Stimulated activated CD4-positive, alpha-beta T cell treated with anti-CD3 and anti-CD28 coated beads, Interleukin-12 subunit alpha, Interleukin-12 subunit beta, amount 100 ng/mL, for 48 hours (primary cell): Measurements from ENCODE around the gene MRNIP.
A peak's percentile ranks its signal among the peaks of the same experiment; 100 is the strongest.
"Not testable (repeated sequence)": the region's sequence is repeated elsewhere in the genome, so short reads cannot be mapped to it uniquely, and the experiment has no call there.

Source experiments
- DNase-seq, 3 donors: peaks; one replicate each; pipeline ENCODE4 v3.0.0-alpha.2; 2020; ENCODE audit warnings: low read depth in 2 of 3, low spot score in 1 of 3

The MRNIP gene

DNA sequence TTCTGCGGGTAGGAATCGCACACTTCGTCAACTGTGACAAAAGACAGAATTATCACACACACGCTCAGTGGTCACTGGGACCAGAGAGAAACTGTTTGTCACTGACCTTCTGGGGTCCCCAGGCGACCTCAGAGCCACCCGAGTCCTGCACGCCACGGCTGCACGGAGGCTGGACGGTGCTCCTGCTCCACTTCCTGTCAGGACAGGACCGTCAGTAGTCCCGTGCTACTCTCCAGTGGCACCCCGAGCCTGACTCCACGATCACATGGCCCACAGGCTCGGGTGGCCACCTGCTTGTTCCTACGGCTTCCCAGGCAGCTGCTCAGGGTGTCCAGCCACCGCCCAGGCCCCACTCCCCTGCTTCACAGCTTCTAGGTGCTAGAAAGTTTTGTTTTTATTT, 17.9 kb downstream of the MRNIP start:
- DNase-seq, result no peak

DNA sequence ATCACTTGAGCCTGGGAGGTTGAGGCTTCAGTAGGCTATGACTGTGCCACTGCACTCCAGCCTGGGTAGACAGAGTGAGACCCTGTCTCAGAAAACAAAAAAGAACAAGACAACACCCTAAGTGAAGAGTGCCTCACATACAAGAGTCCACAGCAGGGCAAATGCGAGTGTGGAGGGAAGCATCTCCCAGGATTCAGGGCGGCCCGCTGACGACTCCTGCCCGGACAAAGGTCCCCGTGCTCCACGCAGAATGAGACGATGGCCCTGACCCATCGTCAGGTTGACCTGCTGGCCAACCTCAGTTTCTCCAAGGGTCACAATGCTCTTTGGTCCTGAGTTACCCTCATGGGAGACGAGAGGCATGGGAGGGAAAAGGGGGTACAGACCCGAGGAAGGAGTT, 18.3 kb downstream of the MRNIP start:
- no peak for DNase-seq

DNA sequence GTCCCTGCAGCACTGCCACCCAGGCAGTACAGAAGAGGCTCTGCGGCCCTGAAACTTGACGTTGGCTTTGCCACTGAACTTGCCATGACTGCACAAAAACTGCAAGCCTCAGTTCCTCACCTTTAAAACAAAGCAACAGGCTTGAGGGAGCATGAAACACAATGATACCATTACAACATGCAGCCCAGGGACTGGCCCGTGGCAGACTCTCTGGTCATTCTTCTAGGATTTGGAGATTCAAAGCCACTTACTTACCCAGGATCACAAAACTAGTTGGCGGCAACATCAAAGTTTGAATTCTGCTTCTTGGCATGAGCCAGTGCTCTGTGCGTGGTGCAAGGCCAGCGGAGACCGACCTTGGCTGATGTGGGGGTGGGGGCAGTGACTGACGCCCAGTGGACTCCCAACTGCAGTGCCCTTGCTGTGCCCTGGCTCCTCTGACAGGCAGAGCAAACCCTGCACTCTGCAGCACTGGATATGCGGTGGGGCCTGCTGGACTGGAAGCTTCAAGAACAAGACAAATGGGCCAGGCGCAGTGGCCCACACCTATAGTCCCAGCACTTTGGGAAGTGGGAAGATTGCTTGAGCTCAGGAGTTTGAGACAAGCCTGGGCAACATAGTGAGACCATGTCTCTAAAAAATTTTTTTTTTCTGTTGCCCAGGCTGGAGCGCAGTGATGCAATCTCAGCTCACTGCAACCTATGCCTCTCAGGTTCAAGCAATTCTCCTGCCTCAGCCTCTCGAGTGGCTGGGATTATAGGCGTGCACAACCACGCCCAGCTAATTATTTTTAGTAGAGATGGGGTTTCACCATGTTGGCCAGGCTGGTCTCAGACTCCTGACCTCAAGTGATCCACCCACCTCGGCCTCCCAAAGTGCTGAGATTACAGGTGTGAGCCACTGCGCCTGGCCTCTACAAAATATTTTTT, 19.0 kb downstream of the MRNIP start:
- no peak for DNase-seq

DNA sequence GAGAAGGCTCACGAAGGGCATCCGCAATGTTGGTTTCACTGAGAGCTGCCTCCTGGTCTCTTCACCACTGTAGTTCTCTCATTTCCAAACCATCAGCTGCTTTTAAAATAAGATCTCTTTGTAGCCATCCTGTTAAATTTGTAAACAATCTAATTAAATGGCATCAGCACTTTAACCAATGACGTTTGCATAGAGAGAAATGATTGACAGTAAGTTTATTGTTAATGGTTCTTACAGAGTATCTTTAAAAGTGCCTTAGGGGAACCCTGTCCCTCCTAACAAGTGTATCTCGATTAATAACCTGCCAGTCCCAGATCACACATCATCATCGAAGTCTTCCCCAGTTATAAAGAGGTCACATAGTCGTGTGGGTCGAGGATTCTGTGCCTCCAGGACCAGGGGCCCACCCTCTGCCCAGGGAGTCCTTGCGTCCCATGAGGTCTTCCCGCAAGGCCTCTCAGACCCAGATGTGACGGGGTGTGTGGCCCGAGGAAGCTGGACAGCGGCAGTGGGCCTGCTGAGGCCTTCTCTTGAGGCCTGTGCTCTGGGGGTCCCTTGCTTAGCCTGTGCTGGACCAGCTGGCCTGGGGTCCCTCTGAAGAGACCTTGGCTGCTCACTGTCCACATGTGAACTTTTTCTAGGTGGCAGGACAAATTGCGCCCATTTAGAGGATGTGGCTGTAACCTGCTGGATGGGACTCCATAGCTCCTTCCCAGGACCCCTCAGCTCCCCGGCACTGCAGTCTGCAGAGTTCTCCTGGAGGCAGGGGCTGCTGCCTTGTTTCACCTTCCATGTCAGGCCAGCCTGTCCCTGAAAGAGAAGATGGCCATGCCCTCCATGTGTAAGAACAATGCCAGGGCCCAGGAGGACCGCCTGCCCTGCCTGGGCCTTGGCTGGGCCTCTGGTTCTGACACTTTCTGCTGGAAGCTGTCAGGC, 21.3 kb downstream of the MRNIP start:
- DNase-seq, result no peak

DNA sequence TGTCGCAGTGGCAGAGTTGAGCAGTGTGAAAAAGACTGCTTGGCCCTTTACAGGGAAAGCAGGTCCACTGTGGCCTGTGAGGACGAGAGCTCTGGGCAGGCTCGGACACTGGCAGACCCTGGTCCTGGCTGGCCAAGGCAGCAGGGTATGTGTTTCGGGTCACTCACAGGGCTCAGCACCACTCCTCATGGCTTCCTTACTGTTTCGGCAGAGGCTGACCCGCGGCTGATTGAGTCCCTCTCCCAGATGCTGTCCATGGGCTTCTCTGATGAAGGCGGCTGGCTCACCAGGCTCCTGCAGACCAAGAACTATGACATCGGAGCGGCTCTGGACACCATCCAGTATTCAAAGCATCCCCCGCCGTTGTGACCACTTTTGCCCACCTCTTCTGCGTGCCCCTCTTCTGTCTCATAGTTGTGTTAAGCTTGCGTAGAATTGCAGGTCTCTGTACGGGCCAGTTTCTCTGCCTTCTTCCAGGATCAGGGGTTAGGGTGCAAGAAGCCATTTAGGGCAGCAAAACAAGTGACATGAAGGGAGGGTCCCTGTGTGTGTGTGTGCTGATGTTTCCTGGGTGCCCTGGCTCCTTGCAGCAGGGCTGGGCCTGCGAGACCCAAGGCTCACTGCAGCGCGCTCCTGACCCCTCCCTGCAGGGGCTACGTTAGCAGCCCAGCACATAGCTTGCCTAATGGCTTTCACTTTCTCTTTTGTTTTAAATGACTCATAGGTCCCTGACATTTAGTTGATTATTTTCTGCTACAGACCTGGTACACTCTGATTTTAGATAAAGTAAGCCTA, 22.2 kb downstream of the MRNIP start:
- DNase-seq, result peak in 1 of 3 donors; percentile 20

DNA sequence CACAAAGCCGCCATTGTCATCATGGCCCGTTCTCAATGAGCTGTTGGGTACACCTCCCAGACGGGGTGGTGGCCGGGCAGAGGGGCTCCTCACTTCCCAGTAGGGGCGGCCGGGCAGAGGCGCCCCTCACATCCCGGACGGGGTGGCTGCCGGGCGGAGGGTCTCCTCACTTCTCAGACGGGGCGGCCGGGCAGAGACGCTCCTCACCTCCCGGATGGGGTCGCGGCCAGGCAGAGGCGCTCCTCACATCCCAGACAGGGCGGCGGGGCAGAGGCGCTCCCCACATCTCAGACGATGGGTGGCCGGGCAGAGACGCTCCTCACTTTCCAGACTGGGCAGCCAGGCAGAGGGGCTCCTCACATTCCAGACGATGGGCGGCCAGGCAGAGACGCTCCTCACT, 23.7 kb downstream of the MRNIP start:
- DNase-seq, result not testable (repeated sequence)

DNA sequence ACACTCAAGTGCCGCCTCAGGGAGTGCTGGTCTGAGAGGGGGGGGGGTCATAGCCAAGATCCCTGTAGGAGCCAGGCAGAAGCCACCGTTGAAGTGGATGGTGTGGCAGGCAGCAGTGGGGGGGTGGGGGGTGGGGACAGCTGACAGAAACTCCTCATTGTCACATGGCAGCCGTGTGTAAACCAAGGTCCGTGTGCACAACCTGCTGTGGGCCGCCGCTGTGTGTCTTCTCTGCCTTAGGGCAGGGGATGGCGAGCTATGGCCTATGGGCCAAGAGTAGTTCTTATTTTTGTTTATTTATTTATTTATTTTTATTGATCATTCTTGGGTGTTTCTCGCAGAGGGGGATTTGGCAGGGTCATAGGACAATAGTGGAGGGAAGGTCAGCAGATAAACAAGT, 24.5 kb downstream of the MRNIP start:
- no peak for DNase-seq

DNA sequence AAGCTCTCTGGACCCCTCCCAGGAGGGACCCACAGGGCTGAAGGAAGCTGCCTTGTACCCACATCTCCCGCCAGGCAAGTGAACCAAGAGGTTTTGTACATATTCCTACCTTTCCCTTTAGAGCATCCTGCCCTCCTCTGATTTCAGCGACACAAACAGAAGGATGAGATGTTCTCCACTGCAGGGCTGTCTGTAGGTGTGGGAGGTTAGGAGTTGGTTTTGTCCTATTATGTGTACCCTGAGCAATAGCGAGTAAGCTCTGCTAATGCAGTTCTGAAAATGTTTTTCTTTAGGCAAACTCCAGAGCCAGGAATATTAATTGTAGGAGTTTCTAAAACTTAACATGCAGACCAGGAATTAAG, 24.9 kb downstream of the MRNIP start:
- DNase-seq, result no peak

DNA sequence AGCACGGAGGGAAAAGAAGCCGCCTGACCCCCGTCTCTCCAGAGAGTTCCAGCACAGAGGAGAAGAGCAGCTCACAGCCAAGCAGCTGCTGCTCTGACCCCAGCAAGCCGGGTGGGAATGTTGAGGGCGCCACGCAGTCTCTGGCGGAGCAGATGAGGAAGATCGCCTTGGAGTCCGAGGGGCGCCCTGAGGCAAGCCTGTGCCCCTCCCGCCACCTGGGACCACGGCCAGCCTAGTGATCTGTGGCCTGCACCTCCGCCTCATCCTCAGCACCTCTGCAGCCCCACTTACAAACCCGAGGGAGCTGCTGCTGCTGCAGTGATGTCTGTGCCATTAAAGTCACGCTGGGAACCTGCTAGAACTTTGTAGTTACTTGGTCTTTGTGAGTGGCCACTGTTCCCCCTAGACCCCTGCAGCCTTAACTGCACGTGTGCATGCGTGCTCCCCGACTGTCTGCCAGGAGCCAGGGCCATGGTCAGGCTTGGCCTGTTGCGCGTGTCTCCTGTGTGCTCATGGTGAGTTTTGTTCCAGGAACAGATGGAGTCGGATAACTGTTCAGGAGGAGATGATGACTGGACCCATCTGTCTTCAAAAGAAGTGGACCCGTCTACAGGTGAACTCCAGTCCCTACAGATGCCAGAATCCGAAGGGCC, 25.4 kb downstream of the MRNIP start:
- no peak for DNase-seq

DNA sequence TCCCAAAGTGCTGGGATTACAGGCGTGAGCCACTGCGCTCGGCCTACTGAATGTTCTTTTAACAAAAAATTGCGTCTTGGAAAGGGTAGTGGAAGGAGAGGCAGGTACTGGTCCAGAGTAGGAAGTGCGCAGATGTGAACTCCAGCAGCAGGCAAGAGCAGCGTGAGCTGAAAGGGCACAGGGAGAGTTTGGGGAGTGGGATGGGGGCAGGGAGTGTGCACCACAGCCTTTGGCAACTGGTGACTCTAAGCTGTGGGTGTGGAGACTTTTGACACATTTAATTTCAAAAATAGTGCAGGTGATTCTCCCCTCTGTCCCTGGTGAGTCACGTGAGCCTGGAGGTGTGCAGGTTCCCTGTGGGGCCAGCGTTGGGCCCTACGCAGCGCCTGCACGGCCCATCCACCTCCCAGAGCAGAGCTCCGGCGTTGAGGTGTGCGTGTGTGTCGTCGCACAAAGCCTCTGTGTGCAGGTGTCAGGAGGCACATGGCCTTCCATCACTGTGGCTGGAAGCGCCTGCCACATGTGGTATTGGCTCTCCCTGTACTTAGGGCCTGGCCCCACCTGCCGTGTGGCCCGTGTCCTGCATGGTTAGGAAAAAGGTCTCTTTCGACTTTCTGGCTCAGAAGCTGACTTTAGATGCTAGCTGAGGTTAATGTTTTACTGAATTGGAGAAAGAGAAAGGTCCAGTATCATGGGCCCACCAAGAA, 26.4 kb downstream of the MRNIP start:
- DNase-seq, result no peak

DNA sequence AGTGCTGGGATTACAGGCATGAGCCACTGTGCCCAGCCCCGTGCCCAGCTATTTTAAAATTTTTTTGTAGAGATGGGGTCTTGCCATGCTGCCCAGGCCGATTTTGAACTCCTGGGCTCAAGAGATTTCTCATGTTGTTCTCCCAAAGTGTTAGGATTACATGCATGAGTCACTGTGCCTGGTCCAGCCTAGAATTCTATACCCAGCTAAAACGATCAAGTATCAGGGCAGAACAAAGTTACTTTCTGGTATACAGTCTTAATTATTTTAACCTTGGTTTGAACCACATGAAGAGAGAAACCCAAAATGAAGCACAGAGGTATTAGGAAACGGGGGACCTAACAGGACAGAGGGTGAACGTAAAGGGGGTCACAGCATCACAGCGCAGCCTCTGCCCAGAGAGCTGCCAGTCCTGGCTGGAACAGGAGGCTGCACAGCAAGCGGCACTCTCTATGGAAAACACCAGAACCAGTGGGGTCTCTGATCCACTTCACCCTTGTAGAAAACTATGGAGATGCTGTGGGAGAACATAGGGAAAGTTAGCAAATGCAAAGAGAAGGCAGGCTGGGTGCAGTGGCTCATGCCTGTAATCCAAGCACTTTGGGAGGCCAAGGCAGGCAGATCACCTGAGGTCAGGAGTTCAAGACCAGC, 27.7 kb downstream of the MRNIP start:
- DNase-seq, result no peak

DNA sequence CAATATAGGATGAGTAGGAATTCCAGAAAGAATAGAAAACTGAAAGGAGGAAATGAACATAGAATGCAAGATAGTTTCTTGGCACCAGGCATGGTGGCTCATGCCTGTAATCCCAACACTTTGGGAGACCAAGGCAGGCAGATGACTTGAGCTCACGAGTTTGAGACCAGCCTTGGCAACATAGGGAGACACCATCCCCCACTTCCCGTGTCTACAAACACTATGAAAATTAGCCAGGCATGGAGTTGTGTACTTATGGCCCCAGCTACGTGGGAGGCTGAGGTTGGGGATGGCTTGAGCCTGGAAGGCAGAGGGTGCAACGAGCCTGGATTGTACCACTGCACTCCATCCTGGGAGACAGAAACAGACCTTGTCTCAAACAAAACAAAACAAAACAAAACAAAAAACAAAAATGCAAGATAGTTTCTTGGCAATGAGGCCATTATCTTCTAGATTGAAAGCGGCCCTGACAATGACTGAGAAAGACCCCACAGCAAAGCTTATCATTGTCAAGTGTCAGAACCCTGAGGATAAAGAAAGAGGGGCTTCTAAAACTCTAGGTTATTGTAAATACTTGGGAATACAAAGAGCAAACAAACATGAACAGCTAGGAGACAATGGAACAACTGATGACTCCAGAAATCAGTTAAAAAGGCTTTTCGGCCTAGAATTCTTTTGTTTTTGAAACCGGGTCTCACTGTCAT, 28.7 kb downstream of the MRNIP start:
- no peak for DNase-seq

DNA sequence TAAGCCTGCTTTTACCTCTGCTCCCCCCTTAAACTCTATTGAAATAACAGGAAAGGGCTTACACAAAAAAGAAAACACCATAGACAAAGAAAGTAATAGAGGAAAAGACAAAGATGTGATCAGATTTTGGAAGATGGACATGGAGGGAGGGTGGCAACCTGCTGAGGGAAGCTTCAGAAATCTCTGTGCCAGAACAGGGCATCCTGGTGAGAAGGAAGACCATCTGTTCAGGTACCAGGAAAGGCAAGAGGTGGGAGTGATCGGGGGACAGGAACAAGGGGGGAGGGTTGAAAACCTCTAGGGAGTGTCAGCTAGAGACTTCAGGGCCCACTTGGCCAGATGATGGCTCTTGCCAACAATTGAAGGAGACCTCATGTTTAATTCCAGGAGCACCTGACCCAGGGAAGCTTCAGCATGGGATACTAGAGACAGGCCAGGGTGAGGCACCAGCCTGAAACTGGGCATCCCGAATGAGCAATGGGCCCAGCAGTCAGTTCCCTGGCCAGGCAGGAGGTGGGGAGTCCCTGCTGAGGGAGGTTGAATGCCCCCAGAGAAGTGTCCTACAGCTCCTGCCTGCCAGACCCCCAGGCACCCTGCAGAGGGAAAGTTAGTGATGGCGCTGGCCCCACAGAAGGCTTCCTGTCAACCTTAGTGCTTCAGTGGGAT, 29.7 kb downstream of the MRNIP start:
- no peak for DNase-seq

DNA sequence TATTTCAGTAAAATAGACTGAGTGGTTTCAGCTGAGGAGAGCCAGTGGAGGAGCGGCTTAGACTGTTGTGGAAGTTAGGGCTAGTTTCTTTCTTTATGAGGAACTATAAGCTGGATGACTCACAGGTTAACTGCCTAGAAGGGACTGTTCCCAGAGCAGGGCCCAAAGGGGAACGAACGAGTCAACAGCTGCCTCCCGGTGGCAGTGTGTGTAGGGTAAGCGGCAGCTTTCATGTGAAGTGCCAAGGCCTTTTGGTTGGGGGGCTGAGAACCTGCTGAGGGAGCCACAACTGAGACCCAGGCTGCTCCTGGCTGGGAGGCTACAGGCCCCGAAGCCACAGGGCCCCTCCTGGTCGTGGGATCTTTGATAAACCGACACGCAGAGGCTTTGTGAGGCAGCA, 30.9 kb downstream of the MRNIP start:
- DNase-seq, result peak in 2 of 3 donors; percentile 48 to 54

DNA sequence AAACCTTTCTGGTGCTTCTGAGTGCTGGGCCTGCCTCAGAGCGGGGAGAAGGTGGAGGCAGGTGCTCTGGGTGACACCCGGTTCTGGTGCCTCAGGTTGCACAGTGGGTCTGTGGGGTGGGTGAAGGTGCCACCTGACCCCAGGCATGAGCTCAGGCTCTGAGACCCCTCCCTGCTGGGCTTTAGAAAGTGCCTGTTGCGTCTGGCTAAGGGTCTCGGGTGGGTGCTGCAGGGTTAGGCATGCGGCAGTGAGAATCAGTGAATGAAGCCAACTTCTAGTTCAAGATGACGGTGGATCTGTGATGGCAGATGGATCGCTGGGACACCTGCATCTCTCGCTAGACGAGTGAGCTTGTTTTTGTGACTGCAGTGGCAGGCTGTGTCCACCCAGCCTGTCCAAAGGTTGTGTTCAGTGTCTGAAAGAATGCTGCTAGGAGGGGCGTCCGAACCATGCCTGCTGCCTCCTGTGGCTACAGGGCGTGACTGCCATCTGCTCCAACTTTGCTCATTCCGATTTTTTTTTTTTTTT, 32.9 kb downstream of the MRNIP start:
- no peak for DNase-seq

DNA sequence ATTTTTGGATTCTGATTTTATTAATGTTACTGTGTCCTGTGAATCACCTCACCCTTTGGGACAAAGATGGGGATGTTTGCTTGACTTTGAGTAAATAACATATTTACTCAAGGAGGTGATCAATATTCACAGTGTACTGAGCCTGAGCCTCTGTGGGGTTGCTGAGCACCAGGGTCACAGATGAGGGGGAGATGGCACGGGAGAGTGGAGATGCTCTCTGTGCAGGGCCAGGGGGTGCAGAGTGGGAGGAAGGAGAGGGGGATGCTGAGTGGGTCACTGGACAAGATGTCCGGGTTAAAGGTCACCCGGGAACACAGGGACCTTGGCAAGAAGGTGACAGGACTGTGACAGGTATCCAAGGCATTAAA, 33.9 kb downstream of the MRNIP start:
- DNase-seq, result no peak

DNA sequence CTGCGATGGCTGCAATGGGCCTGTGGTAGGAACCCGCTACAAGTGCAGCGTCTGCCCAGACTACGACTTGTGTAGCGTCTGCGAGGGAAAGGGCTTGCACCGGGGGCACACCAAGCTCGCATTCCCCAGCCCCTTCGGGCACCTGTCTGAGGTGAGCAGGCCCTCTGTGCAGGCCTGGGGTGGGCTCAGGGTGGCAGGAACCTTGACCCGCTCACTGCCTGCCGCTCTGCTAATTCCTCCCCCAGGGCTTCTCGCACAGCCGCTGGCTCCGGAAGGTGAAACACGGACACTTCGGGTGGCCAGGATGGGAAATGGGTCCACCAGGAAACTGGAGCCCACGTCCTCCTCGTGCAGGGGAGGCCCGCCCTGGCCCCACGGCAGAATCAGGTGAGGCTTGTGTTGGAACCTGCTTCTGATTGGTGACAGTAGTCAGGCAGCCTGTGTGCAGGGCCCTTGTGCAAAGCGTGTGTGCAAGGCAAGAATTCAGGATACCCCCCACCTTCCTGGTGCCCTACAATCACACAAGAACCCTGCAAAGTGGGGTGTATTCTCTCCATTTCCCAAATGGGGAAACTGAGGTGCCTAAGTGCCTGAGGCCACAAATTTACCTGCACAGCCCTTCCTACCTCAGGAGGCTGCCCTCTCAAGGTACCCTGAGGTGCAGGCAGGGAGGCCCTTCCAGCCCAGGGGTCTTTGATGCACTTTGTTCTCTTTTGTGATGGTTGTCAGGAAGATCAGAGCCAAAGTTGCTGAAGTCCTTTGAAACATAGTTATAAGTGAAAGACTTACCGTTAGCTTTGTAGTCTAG, 34.5 kb downstream of the MRNIP start:
- DNase-seq, result no peak
